Activated T-helper 2 cell treated with anti-CD3 and anti-CD28 coated beads, Interferon-gamma antibody, Interleukin-2, Interleukin-4, amounts not matched to agents 10 μg/mL and 5 μg/mL and 100 μg/mL, durations not matched to agents 14 hours and 24 hours and 36 hours (primary cell): ENCODE results near the gene CCN5. TPM values are rescaled to one million over a fixed set of nuclear protein-coding genes. Genes with fewer than 3 reads are reported as not detected.
"Not testable (repeated sequence)": the region's sequence is repeated elsewhere in the genome, so short reads cannot be mapped to it uniquely, and the experiment has no call there.

ENCODE experiments used
- DNase-seq: peaks from one replicate; pipeline ENCODE4 v3.0.0; 2021; ENCODE audit warnings: low spot score
- H3K27ac Mint-ChIP-seq: one replicate; pipeline ENCODE4 v1.8.0; 2021; ENCODE audit warnings: mixed read lengths
- H3K27me3 Mint-ChIP-seq: one replicate; pipeline ENCODE4 v1.8.0; 2021; ENCODE audit warnings: low read depth, mixed read lengths
- H3K36me3 Mint-ChIP-seq: one replicate; pipeline ENCODE4 v1.8.0; 2021; ENCODE audit warnings: low read depth, mixed read lengths
- H3K4me1 Mint-ChIP-seq: one replicate; pipeline ENCODE4 v1.8.0; 2021; ENCODE audit warnings: low read depth, mixed read lengths
- H3K4me3 Mint-ChIP-seq: one replicate; pipeline ENCODE4 v1.8.0; 2021; ENCODE audit warnings: low read depth, mild to moderate bottlenecking, moderate library complexity, mixed read lengths
- H3K9me3 Mint-ChIP-seq: one replicate; pipeline ENCODE4 v1.8.0; 2021; ENCODE audit warnings: mixed read lengths
- intact Hi-C: fragments of 100-400 bp; cut with micrococcal nuclease; formaldehyde crosslinking; loops from one replicate; pipeline ENCODE4 v1.15.1; 2023
- total RNA-seq: library from RNA; stranded (reverse); gene quantifications from 2 replicates; pipeline ENCODE4 v1.2.3, GENCODE V29; 2022

Gene CCN5
- total RNA-seq, 1 donor from 2014 or later = not detected

GRCh38 chr20:44688053-44688625, 27.0 kb upstream of the CCN5 start:
- no peak for DNase-seq
- no peaks in the 10 kb centered on the region for H3K36me3 Mint-ChIP-seq
- no peak overlapping the region for H3K27ac Mint-ChIP-seq
- peaks cover 5% of the 10 kb centered on the region for H3K4me1 Mint-ChIP-seq
- no peak overlapping the region for H3K4me3 Mint-ChIP-seq
- peaks cover 13% of the 10 kb centered on the region for H3K9me3 Mint-ChIP-seq
- H3K27me3 Mint-ChIP-seq = peaks cover 6% of the 10 kb centered on the region
- intact Hi-C loops = no loop called here

GRCh38 chr20:44689809-44690208, 25.4 kb upstream of the CCN5 start:
- Mint-ChIP-seq H3K27ac (no peak overlapping the region), H3K4me1 (peaks cover 5% of the 10 kb centered on the region), H3K27me3 (peaks cover 6% of the 10 kb centered on the region), H3K36me3 (no peaks in the 10 kb centered on the region), H3K4me3 (no peak overlapping the region), H3K9me3 (peaks cover 13% of the 10 kb centered on the region)
- intact Hi-C loops = no loop called here
- DNase-seq = no peak

- DNase-seq = no peak
- Mint-ChIP-seq H3K9me3 (peaks cover 13% of the 10 kb centered on the region), H3K4me1 (peaks cover 2% of the 10 kb centered on the region), H3K4me3 (no peak overlapping the region), H3K27ac (no peak overlapping the region), H3K36me3 (no peaks in the 10 kb centered on the region), H3K27me3 (peaks cover 4% of the 10 kb centered on the region)
- intact Hi-C loops = no loop called here
These were observed 24.3 kb upstream of the CCN5 start for GRCh38 chr20:44690781-44691423.

GRCh38 chr20:44691424-44692423, 23.4 kb upstream of the CCN5 start:
- Mint-ChIP-seq H3K9me3 (peaks cover 13% of the 10 kb centered on the region), H3K4me3 (no peak overlapping the region), H3K4me1 (peaks cover 2% of the 10 kb centered on the region), H3K27me3 (peaks cover 4% of the 10 kb centered on the region), H3K36me3 (no peaks in the 10 kb centered on the region), H3K27ac (no peak overlapping the region)
- intact Hi-C loops = no loop called here
- DNase-seq = no peak

- Mint-ChIP-seq H3K27me3 (peaks cover 2% of the 10 kb centered on the region), H3K4me1 (peaks cover 2% of the 10 kb centered on the region), H3K36me3 (no peaks in the 10 kb centered on the region), H3K4me3 (no peak overlapping the region), H3K9me3 (peaks cover 13% of the 10 kb centered on the region), H3K27ac (no peak overlapping the region)
- intact Hi-C loops = no loop called here
- no peak for DNase-seq
These were observed 22.2 kb upstream of the CCN5 start for GRCh38 chr20:44692932-44693480.

- H3K4me1 Mint-ChIP-seq = peaks cover 2% of the 10 kb centered on the region
- no peaks in the 10 kb centered on the region for H3K36me3 Mint-ChIP-seq
- peaks cover 2% of the 10 kb centered on the region for H3K27me3 Mint-ChIP-seq
- no peak overlapping the region for H3K27ac Mint-ChIP-seq
- no peak for DNase-seq
- H3K4me3 Mint-ChIP-seq = no peak overlapping the region
- intact Hi-C loops = no loop called here
- H3K9me3 Mint-ChIP-seq = peaks cover 13% of the 10 kb centered on the region
These were observed 21.5 kb upstream of the CCN5 start for GRCh38 chr20:44693627-44694026.

- intact Hi-C loops = no loop called here
These were observed 21.0 kb upstream of the CCN5 start for GRCh38 chr20:44694159-44694558.

GRCh38 chr20:44695295-44695673, 19.9 kb upstream of the CCN5 start:
- intact Hi-C loops = no loop called here
- H3K36me3 Mint-ChIP-seq = no peaks in the 10 kb centered on the region
- no peak for DNase-seq
- peaks cover 2% of the 10 kb centered on the region for H3K27me3 Mint-ChIP-seq
- H3K27ac Mint-ChIP-seq = no peak overlapping the region
- H3K4me3 Mint-ChIP-seq = no peak overlapping the region
- H3K9me3 Mint-ChIP-seq = peaks cover 13% of the 10 kb centered on the region
- peaks cover 2% of the 10 kb centered on the region for H3K4me1 Mint-ChIP-seq

More at GRCh38 chr20:44694159-44694558, 21.0 kb upstream of the CCN5 start:
- Mint-ChIP-seq H3K27me3 (peaks cover 2% of the 10 kb centered on the region), H3K4me3 (no peak overlapping the region), H3K27ac (no peak overlapping the region), H3K36me3 (no peaks in the 10 kb centered on the region), H3K4me1 (peaks cover 2% of the 10 kb centered on the region), H3K9me3 (peaks cover 13% of the 10 kb centered on the region)
- no peak for DNase-seq

- DNase-seq = no peak
- no peaks in the 10 kb centered on the region for H3K36me3 Mint-ChIP-seq
- H3K27ac Mint-ChIP-seq = no peak overlapping the region
- H3K4me3 Mint-ChIP-seq = no peak overlapping the region
- intact Hi-C loops = no loop called here
- H3K4me1 Mint-ChIP-seq = peaks cover 2% of the 10 kb centered on the region
- H3K27me3 Mint-ChIP-seq = peaks cover 2% of the 10 kb centered on the region
- peaks cover 13% of the 10 kb centered on the region for H3K9me3 Mint-ChIP-seq
These were observed 19.4 kb upstream of the CCN5 start for GRCh38 chr20:44695674-44696300.

GRCh38 chr20:44696315-44696714, 18.9 kb upstream of the CCN5 start:
- H3K27ac Mint-ChIP-seq = no peak overlapping the region

GRCh38 chr20:44697041-44697440, 18.1 kb upstream of the CCN5 start:
- H3K27me3 Mint-ChIP-seq, H3K4me1 Mint-ChIP-seq, H3K27ac Mint-ChIP-seq, H3K9me3 Mint-ChIP-seq, H3K4me3 Mint-ChIP-seq, DNase-seq, intact Hi-C loops, H3K36me3 Mint-ChIP-seq: not testable (repeated sequence)

More at GRCh38 chr20:44696315-44696714, 18.9 kb upstream of the CCN5 start:
- intact Hi-C loops = no loop called here
- H3K36me3 Mint-ChIP-seq = no peaks in the 10 kb centered on the region
- no peak overlapping the region for H3K4me3 Mint-ChIP-seq
- peaks cover 2% of the 10 kb centered on the region for H3K4me1 Mint-ChIP-seq
- peaks cover 2% of the 10 kb centered on the region for H3K27me3 Mint-ChIP-seq
- peaks cover 9% of the 10 kb centered on the region for H3K9me3 Mint-ChIP-seq
- no peak for DNase-seq

GRCh38 chr20:44698351-44698750, 16.8 kb upstream of the CCN5 start:
- DNase-seq = no peak
- Mint-ChIP-seq H3K27me3 (no peaks in the 10 kb centered on the region), H3K36me3 (no peaks in the 10 kb centered on the region), H3K27ac (no peak overlapping the region), H3K4me1 (peaks cover 2% of the 10 kb centered on the region), H3K4me3 (no peak overlapping the region), H3K9me3 (no peaks in the 10 kb centered on the region)
- intact Hi-C loops = no loop called here
